Mammary epithelial cell (primary cell): ENCODE data around the gene BBS9.

Source experiments
- EZH2 ChIP-seq: IDR thresholded peaks from 2 replicates; pipeline ENCODE4 v1.6.1; 2012; ENCODE audit warnings: low read length, inconsistent platforms, borderline replicate concordance
- TF ChIP-seq, protein P1 (sequence below), 2 donors: IDR thresholded peaks in 1 of 2; conservative IDR thresholded peaks in 1 of 2; 2 replicates each; pipeline ENCODE4 v1.5.1; 2011 to 2012; ENCODE audit warnings: inconsistent platforms in 2 of 2, low read length in 2 of 2, mild to moderate bottlenecking in 2 of 2, control low read depth in 1 of 2, low read depth in 1 of 2; ENCODE audit not compliant: insufficient read depth in 1 of 2; ENCODE audit errors: extremely low read depth in 1 of 2

DNA sequence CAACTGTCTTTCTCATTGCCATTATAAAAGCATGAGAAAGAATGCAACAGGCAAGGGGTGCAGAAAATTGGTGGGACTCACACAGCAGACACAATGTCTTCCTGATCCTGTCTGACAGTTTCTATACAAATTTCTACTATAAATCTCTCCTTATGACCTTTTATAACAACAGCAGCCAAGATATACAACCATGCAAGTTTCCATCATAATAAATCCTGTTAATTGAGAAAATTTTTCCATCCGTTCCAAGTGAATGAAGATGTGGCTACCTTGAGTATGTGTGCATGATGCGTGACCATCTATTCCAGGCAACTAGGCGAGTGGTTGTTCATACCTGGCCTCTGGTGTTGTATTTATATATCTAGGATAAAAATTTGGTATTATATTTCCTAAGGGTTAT is 216.7 kb downstream of the BBS9 start:
- TF ChIP-seq EZH2: no peak
- TF ChIP-seq, protein P1, sequence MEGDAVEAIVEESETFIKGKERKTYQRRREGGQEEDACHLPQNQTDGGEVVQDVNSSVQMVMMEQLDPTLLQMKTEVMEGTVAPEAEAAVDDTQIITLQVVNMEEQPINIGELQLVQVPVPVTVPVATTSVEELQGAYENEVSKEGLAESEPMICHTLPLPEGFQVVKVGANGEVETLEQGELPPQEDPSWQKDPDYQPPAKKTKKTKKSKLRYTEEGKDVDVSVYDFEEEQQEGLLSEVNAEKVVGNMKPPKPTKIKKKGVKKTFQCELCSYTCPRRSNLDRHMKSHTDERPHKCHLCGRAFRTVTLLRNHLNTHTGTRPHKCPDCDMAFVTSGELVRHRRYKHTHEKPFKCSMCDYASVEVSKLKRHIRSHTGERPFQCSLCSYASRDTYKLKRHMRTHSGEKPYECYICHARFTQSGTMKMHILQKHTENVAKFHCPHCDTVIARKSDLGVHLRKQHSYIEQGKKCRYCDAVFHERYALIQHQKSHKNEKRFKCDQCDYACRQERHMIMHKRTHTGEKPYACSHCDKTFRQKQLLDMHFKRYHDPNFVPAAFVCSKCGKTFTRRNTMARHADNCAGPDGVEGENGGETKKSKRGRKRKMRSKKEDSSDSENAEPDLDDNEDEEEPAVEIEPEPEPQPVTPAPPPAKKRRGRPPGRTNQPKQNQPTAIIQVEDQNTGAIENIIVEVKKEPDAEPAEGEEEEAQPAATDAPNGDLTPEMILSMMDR (conservative IDR thresholded peaks at IDR 0.05 in 1 of 2, IDR thresholded peaks at IDR 0.05 in 1 of 2; ENCODE audit: extremely low read depth in 1 of 2, insufficient read depth in 1 of 2, low read depth in 1 of 2, low read length in 2 of 2): no peak
